GM20000 (cell line): ENCODE data around the gene SHQ1.

ENCODE experiments used
- DNase-seq: peaks from one replicate; pipeline ENCODE4 v3.0.0; 2012; ENCODE audit warnings: low spot score
- TF ChIP-seq, protein P1 (sequence below): IDR thresholded peaks from 2 replicates; pipeline ENCODE4 v1.5.1; 2012; ENCODE audit warnings: mild to moderate bottlenecking, control low read depth; ENCODE audit errors: extremely low read depth, missing control alignments

The SHQ1 gene

DNA sequence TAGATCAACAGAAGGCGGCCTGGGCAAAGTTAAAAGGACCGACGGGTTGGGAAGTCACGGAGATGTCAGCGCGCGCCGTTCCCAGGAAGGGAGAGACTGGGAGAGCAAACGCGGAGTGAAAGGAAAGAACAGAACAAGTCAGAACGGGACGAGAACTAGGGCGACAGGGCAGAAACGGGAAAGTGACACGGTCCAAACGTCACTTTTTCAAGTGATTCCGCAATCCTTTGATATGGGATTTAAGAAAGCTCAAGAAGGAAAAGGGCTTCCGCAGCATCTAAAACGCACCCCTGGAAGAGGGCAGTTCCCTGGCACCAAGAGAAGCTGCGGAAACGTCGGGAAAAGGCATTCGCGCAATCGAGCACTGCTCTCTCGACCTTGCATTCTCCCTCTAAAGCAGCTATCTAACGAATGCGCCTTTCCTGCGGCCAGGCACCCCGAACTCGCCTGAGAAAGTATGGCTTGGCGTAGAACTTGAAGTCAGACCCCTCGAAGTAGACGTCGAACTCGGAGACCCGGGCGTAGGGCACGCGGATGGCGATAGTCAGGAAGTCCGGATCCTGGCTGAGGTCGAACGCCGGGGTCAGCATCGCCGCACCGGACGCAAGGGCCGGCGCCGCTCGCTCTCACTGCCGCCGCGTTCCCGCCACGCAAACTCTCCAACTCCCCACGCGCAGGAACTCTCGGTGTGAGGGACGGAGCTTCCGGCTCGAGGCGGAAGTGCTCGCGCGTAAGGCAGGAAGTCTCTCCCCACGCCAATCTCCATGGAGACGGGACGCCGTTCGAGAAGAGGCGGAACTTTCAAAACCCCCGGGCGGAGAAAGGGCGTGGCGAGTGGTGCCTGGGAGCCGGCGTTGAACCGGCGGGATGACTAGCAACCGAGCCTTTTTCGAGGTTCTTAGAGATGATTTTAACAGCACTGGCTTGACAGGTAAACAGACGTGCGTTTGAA, at the start of gene SHQ1:
Gene SHQ1, minus strand, starts transcription at position 695 of the 952 bp plus-strand sequence. Its CDS starts 105 bp downstream, at position 590.
- peak; percentile 89 for DNase-seq

DNA sequence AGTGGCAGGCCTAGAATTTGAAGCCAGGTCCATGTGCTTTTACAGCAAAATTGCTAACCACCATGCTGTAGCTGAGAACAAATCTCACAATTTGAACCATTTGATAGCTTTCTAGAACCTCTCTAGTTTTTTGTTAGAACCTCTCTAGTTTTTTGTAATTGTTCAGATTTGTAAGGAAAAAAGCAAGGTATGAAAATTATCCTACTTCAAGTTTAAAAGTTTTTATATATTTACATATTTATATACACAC, 49.4 kb upstream of the SHQ1 start:
- TF ChIP-seq, protein P1, sequence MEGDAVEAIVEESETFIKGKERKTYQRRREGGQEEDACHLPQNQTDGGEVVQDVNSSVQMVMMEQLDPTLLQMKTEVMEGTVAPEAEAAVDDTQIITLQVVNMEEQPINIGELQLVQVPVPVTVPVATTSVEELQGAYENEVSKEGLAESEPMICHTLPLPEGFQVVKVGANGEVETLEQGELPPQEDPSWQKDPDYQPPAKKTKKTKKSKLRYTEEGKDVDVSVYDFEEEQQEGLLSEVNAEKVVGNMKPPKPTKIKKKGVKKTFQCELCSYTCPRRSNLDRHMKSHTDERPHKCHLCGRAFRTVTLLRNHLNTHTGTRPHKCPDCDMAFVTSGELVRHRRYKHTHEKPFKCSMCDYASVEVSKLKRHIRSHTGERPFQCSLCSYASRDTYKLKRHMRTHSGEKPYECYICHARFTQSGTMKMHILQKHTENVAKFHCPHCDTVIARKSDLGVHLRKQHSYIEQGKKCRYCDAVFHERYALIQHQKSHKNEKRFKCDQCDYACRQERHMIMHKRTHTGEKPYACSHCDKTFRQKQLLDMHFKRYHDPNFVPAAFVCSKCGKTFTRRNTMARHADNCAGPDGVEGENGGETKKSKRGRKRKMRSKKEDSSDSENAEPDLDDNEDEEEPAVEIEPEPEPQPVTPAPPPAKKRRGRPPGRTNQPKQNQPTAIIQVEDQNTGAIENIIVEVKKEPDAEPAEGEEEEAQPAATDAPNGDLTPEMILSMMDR: no peak
- no peak for DNase-seq

More for the DNA sequence above, at the start of gene SHQ1:
- TF ChIP-seq, protein P1: no peak

DNA sequence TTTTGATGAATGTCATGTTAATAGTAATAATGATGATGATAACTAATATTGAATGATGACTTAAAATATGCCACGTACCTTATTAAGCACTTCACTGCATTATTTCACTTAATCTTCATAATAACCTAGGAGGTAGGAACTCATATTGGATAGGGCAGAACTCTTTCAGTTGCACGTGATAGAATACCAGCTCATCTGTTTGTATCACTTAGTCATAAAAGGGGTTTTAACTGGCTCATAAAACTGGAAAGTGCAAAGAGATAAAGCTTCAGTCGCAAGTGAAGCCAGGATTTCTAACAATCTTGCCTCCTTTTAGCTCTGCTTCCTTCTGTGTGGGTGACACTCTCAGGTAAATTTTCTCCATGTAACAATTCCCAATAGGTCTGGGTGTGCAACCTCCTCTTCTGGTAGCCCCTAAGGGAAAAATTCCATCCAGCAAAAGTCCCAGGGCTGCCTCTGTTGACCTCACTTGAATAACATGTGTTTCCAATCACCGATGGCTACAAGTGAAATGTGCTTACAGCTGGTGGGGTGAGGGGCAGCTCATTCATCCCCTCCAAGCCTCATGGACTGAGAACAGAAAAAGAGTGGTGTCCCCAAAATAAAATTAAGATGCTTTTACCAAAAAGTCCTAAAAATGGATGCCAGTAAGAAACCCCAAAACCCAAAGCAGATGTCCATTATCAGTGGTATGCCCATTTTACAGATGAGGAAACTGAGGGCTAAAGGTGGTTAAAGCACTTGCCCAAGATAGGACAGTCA, 48.9 kb upstream of the SHQ1 start:
- TF ChIP-seq, protein P1: no peak
- no peak for DNase-seq

DNA sequence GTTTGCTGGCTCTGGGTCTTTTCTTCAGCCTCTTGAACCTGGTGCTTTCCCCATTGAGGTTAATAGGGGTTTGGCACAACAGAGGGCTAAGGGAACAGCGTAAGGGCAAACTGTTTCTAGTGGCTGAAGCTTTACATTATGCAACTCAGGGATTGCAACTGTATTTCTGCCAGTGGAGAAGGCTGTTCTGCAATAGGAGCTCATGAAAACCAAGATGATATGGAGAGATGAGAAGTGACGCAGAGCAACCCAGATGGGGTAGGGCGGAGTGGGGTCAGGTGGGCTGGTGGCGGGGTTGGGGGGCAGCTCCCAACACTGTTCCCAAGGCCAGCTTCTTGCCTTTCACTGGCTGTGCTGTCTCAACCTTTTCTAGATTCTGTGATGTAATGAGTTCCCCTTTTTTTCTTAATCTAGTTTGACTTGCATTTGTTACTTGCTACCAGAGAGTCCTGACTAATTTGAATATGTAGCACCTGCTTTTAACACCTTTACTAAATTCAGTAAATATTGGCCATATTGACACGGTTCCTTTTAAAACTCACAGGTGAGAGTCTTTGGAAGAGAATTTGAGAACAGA, 46.8 kb upstream of the SHQ1 start:
- DNase-seq: no peak
- TF ChIP-seq, protein P1: no peak

DNA sequence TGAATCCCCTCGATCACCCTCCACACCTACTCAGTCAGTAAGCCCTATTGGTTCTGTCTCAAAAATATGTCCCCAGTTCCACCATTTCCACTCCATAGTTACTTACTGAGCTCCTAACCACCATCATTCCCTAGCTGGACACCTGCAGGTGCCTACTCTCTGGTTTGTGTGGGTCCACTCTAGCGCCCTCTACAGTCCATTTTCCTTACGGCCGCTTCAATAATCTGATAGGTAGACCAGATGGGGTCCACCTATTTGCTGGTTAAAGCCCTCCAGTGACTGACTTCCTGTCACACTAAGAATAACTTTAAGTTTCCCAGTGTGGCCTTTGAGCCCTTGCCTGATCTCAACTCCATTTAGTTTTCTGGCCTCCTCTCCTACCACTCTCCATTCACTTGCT, 44.6 kb upstream of the SHQ1 start:
- no peak for DNase-seq
- TF ChIP-seq, protein P1: no peak

DNA sequence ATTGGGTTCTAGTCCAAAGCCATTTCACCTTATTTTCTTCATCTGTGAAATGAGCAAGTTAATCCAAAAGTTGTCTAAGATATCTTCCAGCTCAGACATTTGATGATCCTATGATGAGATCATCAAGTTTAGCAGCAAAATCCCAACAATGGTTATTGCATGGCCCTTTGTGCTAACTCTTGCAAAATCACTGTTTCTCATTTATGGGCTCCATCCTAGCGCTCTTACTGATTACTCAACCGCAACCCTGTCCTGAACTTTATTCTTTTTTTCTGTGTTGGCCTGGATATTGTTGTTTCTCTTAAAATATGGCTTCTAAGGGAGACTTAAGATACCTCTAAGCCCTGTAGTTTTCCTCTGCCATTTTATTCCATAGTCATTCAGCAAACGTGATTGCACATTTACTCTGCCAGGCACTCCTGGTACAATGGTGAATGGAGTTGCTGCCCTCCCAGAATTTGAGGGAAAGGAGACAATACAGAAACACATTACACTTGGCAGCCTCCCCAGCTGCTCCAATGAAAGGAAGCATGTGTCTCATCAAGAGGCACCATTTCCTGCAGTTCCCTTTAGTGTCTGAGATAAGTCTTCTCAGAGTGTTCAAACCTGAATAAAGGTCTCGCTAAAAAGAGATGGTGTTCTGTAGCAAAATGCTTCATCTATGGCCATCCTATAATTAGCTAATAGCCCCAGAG, 44.0 kb upstream of the SHQ1 start:
- no peak for DNase-seq
- TF ChIP-seq, protein P1: no peak
